Measurements from ENCODE around the gene LAMB4.

- TF ChIP-seq CTCF (IDR thresholded peaks at IDR 0.05) (no peak), EZH2 (IDR thresholded peaks at IDR 0.05; ENCODE audit: borderline replicate concordance, insufficient read depth, low read depth, low read length, poor library complexity, severe bottlenecking) (no peak)
Measured at GRCh38 chr7:107982042-107982840, 147.9 kb downstream of the LAMB4 start.
